ENCODE data around the gene ARHGDIA. TPM values are rescaled to one million over a fixed set of nuclear protein-coding genes. Genes with fewer than 3 reads are reported as not detected.
A peak's percentile ranks its signal among the peaks of the same experiment; 100 is the strongest.

The ARHGDIA gene
- total and polyA plus RNA-seq, 8 donors, result 99.5 to 225 (median 160) TPM

DNA sequence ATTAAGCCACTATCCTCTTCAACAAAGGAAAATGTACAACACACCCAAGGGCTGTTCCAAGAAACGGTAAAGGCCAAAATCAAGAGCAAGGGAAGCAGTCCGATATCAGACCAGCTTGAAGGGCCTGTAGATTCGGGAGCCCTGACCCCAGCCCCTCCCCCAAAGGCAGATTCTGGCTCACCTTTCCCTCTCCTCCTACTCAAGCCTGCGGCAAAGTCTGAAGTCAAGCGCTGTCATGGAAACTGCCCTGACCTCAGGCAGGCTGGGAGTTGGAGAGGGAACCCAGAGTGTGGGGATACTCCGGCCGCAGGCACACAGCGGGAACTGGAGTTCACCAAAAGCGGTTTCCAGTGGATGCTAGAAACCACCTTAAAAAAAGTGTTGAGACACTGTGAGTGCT is 18.5 kb upstream of the ARHGDIA start:
- DNase-seq, result no peak
- TF ChIP-seq, protein P1, sequence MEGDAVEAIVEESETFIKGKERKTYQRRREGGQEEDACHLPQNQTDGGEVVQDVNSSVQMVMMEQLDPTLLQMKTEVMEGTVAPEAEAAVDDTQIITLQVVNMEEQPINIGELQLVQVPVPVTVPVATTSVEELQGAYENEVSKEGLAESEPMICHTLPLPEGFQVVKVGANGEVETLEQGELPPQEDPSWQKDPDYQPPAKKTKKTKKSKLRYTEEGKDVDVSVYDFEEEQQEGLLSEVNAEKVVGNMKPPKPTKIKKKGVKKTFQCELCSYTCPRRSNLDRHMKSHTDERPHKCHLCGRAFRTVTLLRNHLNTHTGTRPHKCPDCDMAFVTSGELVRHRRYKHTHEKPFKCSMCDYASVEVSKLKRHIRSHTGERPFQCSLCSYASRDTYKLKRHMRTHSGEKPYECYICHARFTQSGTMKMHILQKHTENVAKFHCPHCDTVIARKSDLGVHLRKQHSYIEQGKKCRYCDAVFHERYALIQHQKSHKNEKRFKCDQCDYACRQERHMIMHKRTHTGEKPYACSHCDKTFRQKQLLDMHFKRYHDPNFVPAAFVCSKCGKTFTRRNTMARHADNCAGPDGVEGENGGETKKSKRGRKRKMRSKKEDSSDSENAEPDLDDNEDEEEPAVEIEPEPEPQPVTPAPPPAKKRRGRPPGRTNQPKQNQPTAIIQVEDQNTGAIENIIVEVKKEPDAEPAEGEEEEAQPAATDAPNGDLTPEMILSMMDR (IDR thresholded peaks at IDR 0.05), result no peak
- H3K27ac ChIP-seq, result no peak overlapping the region
- ATAC-seq, result no peak
- intact Hi-C loops (cut with DNase I), result no loop called here
- no peak overlapping the region for H3K4me3 ChIP-seq
- H3K9me3 ChIP-seq, result no peaks in the 10 kb centered on the region
- FAIRE-seq, result no peak
- peaks cover 0 to 17% (median 12%) of the 10 kb centered on the region in 3 donors for H3K36me3 ChIP-seq
- 87 to 88% methylated on average over 9 of the region's 9 CpGs for WGBS, 2 donors
- peaks cover 0 to 17% (median 9%) of the 10 kb centered on the region in 3 donors for H3K4me1 ChIP-seq
- no peaks in the 10 kb centered on the region for H3K27me3 ChIP-seq

DNA sequence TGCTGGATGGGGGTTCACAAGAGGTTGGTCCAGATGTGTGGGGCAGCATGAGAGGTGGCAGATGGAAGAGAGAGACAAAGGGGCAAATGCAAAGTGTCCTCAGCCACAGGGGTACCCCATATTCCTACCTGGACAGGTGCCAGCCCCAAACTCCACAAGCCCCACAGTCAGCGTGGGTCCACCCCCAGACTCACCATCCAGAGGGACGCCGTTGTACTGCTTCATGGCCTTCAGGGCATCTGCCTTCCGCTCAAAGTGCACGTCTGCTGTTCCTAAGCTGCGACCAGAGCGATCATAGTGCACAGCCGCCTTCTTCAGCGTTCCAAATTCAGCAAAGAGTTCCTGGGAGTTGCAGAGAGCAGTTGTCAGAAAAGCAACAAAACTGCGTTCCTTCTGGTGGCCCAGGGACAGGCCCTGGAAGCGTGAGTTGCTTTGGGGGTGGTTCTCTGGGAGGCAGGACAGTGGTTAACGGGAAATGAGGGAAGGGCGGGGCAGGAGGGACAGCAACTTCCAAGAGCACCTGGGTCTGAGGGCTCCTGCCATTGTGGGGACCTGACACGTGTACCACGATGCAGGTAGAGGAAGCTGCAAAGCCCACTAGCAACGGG is 18.0 kb upstream of the ARHGDIA start:
- no peak overlapping the region for H3K4me3 ChIP-seq
- FAIRE-seq (no peak), ATAC-seq (no peak), DNase-seq (peak in 1 of 6 donors; percentile 37)
- H3K27ac ChIP-seq, result no peak overlapping the region
- TF ChIP-seq, protein P1 (IDR thresholded peaks at IDR 0.05), result no peak
- H3K36me3 ChIP-seq, result peaks cover 0 to 17% (median 12%) of the 10 kb centered on the region in 3 donors
- 92% methylated on average over 16 of the region's 16 CpGs for WGBS, 2 donors
- H3K4me1 ChIP-seq, result peaks cover 0 to 17% (median 9%) of the 10 kb centered on the region in 3 donors
- intact Hi-C loops (cut with DNase I), result no loop called here
- no peaks in the 10 kb centered on the region for H3K27me3 ChIP-seq
- H3K9me3 ChIP-seq, result no peaks in the 10 kb centered on the region

DNA sequence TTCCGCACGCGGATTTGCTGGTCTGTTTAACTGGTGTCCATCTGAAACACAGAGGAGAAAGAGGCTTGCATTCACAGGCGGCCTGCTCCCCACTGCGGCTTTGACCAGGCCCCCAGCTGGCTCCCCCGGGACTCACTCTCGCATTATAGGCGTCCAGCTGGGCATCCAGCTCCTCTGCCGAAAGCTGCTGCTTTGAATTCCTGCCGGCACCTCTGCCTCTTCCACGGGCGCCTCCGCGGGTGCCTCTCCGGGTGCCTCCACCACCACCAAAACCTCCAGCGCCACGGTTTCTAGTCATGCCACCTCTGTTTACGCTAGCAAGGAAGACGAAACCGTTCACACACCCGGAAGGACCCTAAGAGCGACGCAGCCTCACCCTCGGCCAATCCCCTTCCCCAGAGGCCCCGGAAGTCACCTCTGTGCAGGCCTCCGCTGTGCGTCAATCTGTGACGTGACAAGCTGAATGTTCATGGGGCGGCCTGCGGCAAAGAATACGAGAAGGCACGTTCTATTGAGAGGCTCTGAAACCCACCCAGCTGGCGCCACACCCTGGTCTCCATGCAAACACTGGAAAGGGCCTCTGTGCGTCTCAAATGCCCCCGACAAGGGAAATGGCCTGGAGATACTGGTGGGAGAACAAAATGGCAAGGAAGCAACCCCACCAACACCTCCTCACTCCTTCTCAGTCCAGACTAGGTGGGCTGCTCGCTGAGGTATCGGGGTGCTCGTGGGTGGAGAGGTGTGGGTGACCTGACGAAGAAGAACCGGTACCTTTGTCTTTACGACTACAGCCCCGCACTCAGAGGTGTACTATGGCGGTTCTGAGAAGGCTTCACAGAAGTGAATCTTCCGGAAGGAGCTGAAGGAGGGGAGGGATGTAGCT is 17.2 kb upstream of the ARHGDIA start:
- TF ChIP-seq, protein P1 (IDR thresholded peaks at IDR 0.05), result no peak
- H3K9me3 ChIP-seq, result no peaks in the 10 kb centered on the region
- 93 to 94% methylated on average over 44 of the region's 44 CpGs for WGBS, 2 donors
- DNase-seq (peak in 2 of 6 donors; percentile 23 to 50), ATAC-seq (no peak), FAIRE-seq (no peak)
- no peak overlapping the region for H3K4me3 ChIP-seq
- H3K4me1 ChIP-seq, result peaks cover 0 to 17% (median 9%) of the 10 kb centered on the region in 3 donors
- H3K27ac ChIP-seq, result no peak overlapping the region
- peaks cover 0 to 17% (median 12%) of the 10 kb centered on the region in 3 donors for H3K36me3 ChIP-seq
- H3K27me3 ChIP-seq, result no peaks in the 10 kb centered on the region
- intact Hi-C loops (cut with DNase I), result no loop called here

DNA sequence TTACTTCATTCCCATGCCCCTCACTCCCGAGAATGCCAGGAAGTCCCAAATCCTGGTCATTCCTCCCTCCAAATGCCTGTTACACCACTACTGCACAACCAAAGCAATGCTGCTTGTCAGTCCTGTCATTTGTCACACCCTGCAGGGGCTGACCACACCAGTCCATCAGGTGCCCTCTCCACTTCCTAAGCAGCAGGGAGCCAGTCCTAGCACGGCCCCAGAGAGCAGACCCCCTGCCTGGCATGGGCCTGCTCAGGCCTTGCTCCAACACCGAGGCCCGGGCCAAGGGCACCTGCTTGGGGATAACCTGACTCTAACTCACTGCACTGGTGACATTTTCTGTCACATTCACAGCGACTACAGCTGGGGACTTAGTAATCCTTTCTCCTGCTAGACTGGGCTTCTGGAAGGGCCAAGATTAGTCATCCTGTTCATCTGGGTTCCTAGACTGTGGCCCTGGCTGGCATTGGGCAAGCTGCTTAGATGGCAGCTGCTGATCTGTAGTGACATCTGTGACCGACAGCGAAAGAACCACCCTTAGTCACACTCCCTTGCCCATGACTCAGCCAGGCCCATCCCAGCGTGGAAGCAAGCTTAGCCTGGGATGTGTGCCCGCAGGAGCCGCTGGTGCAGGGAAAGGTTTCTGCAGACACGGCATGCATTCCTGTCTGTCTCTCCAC is 14.9 kb upstream of the ARHGDIA start:
- TF ChIP-seq, protein P1 (IDR thresholded peaks at IDR 0.05), result no peak
- no peak overlapping the region for H3K27ac ChIP-seq
- H3K36me3 ChIP-seq, result peaks cover 0 to 17% (median 12%) of the 10 kb centered on the region in 3 donors
- intact Hi-C loops (cut with DNase I), result no loop called here
- no peaks in the 10 kb centered on the region for H3K9me3 ChIP-seq
- ATAC-seq, result peak in 1 of 4 donors; percentile 29
- no peak for DNase-seq
- H3K4me3 ChIP-seq, result no peak overlapping the region
- peaks cover 0 to 9% (median 6%) of the 10 kb centered on the region in 3 donors for H3K4me1 ChIP-seq
- no peaks in the 10 kb centered on the region for H3K27me3 ChIP-seq
- 88% methylated on average over 11 of the region's 11 CpGs for WGBS, 2 donors
- FAIRE-seq, result no peak
